HL-60 (cell line): Measurements from ENCODE around the gene TSHZ2.

ENCODE experiments used
- DNase-seq, 2 experiments: peaks; one replicate each; pipeline ENCODE4 v3.0.0-alpha.2; 2010 to 2020; ENCODE audit warnings: low read depth in 1 of 2, low spot score in 1 of 2
- H3K27ac ChIP-seq: fragments of 250-450 bp; sonication (Bioruptor Pico); replicated peaks from 2 replicates; pipeline ENCODE4 v1.5.1; 2020; ENCODE audit warnings: mild to moderate bottlenecking, moderate library complexity
- H3K27me3 ChIP-seq: fragments of 250-450 bp; sonication (Bioruptor Pico); 2 replicates; pipeline ENCODE4 v1.5.1; 2021; ENCODE audit warnings: mild to moderate bottlenecking, moderate library complexity; ENCODE audit not compliant: insufficient read depth, poor library complexity, severe bottlenecking
- H3K4me3 ChIP-seq: replicated peaks from 2 replicates; pipeline ENCODE4 v1.5.1; 2011; ENCODE audit warnings: mild to moderate bottlenecking, control low read depth, low read length; ENCODE audit not compliant: insufficient read depth
- CTCF ChIP-seq: IDR thresholded peaks from one replicate; pipeline ENCODE4 v1.5.1; 2011; ENCODE audit warnings: low read length, control low read depth, inconsistent platforms; ENCODE audit not compliant: insufficient read depth
- GABPA ChIP-seq: IDR thresholded peaks from 2 replicates; pipeline ENCODE4 v1.6.1; 2012; ENCODE audit warnings: low read depth
- POLR2AphosphoS5 ChIP-seq: IDR thresholded peaks from 2 replicates; pipeline ENCODE4 v1.6.1; 2012; ENCODE audit warnings: low read depth
- REST ChIP-seq: IDR thresholded peaks from 2 replicates; pipeline ENCODE4 v1.6.1; 2012; ENCODE audit warnings: low read depth; ENCODE audit not compliant: insufficient replicate concordance
- SPI1 ChIP-seq: IDR thresholded peaks from 2 replicates; pipeline ENCODE4 v1.6.1; 2012; ENCODE audit warnings: low read depth, mild to moderate bottlenecking, borderline replicate concordance

TSHZ2 gene

GRCh38 chr20:53237461-53237860 is 265.3 kb downstream of the TSHZ2 start:
- peaks cover 5% of the 10 kb centered on the region for H3K27me3 ChIP-seq
- H3K4me3 ChIP-seq, result no peak overlapping the region
- TF ChIP-seq CTCF (no peak), SPI1 (no peak), GABPA (no peak), POLR2AphosphoS5 (no peak), REST (no peak)
- DNase-seq, result no peak
- no peak overlapping the region for H3K27ac ChIP-seq

- TF ChIP-seq SPI1 (no peak), CTCF (no peak), POLR2AphosphoS5 (no peak), REST (no peak), GABPA (no peak)
- no peak for DNase-seq
These were observed 266.0 kb downstream of the TSHZ2 start for GRCh38 chr20:53238121-53238660.

GRCh38 chr20:53243152-53243551 is 271.0 kb downstream of the TSHZ2 start:
- DNase-seq, result no peak
- TF ChIP-seq CTCF (no peak), POLR2AphosphoS5 (no peak), GABPA (no peak), SPI1 (no peak), REST (no peak)

More at GRCh38 chr20:53238121-53238660, 266.0 kb downstream of the TSHZ2 start:
- no peak overlapping the region for H3K4me3 ChIP-seq
- peaks cover 7% of the 10 kb centered on the region for H3K27me3 ChIP-seq
- H3K27ac ChIP-seq, result no peak overlapping the region

More at GRCh38 chr20:53243152-53243551, 271.0 kb downstream of the TSHZ2 start:
- Histone ChIP-seq H3K4me3 (no peak overlapping the region), H3K27me3 (peaks cover 11% of the 10 kb centered on the region), H3K27ac (no peak overlapping the region)
